GM21390 (cell line): ENCODE data around the gene CACNG8.
"Not testable (repeated sequence)": the region's sequence is repeated elsewhere in the genome, so short reads cannot be mapped to it uniquely, and the experiment has no call there.

Source experiments
- ATAC-seq: cut with Tn5 transposase; IDR thresholded peaks from one replicate; pipeline ENCODE4 v1.9.1; 2021; ENCODE audit not compliant: unreplicated experiment

Gene CACNG8

GRCh38 chr19:53962887-53963431, at the start of gene CACNG8:
Gene CACNG8 (plus strand): TSS chr19:53962937.
- ATAC-seq: no peak

GRCh38 chr19:53915000-53915399, 47.7 kb upstream of the CACNG8 start:
- ATAC-seq: no peak

GRCh38 chr19:53916004-53916403, 46.7 kb upstream of the CACNG8 start:
- no peak for ATAC-seq

GRCh38 chr19:53917356-53917755, 45.4 kb upstream of the CACNG8 start:
- no peak for ATAC-seq

GRCh38 chr19:53927739-53928138, 35.0 kb upstream of the CACNG8 start:
- ATAC-seq: no peak

- no peak for ATAC-seq
Observed at GRCh38 chr19:53936029-53936428, 26.7 kb upstream of the CACNG8 start.

GRCh38 chr19:53942001-53942786, 20.5 kb upstream of the CACNG8 start:
- ATAC-seq: no peak

GRCh38 chr19:53944416-53944815, 18.3 kb upstream of the CACNG8 start:
- ATAC-seq: no peak

GRCh38 chr19:53944933-53945332, 17.8 kb upstream of the CACNG8 start:
- ATAC-seq: no peak

GRCh38 chr19:53945441-53945840, 17.3 kb upstream of the CACNG8 start:
- ATAC-seq: no peak

- ATAC-seq: no peak
Observed at GRCh38 chr19:53945998-53946397, 16.7 kb upstream of the CACNG8 start.

- ATAC-seq: no peak
Observed at GRCh38 chr19:53947624-53948023, 15.1 kb upstream of the CACNG8 start.

- ATAC-seq: not testable (repeated sequence)
Observed at GRCh38 chr19:53948611-53949010, 14.1 kb upstream of the CACNG8 start.

- ATAC-seq: no peak
Observed at GRCh38 chr19:53951436-53951835, 11.3 kb upstream of the CACNG8 start.

GRCh38 chr19:53951947-53952346, 10.8 kb upstream of the CACNG8 start:
- no peak for ATAC-seq

GRCh38 chr19:53953383-53953782, 9.4 kb upstream of the CACNG8 start:
- ATAC-seq: no peak

- ATAC-seq: no peak
Observed at GRCh38 chr19:53957448-53958167, 5.1 kb upstream of the CACNG8 start.

- ATAC-seq: no peak
Observed at GRCh38 chr19:53958168-53958571, 4.6 kb upstream of the CACNG8 start.

GRCh38 chr19:53958823-53959757, 3.6 kb upstream of the CACNG8 start:
- ATAC-seq: no peak

- ATAC-seq: no peak
Observed at GRCh38 chr19:53960187-53960586, 2.5 kb upstream of the CACNG8 start.

- ATAC-seq: no peak
Observed at GRCh38 chr19:53960886-53961285, 1.9 kb upstream of the CACNG8 start.
